Left ventricle myocardium inferior (tissue), 1 donor: Measurements from ENCODE around the gene INO80B. TPM values are rescaled to one million over a fixed set of nuclear protein-coding genes. Genes with fewer than 3 reads are reported as not detected.
"Not testable (repeated sequence)": the region's sequence is repeated elsewhere in the genome, so short reads cannot be mapped to it uniquely, and the experiment has no call there.

Experiments
- DNase-seq: peaks from one replicate; pipeline ENCODE4 v3.0.0-alpha.2; 2020
- H3K27ac ChIP-seq: fragments of 200-600 bp; replicated peaks from 2 replicates; pipeline ENCODE4 v1.8.0; 2021
- H3K27me3 ChIP-seq: fragments of 200-600 bp; 2 replicates; pipeline ENCODE4 v1.8.0; 2021; ENCODE audit warnings: low read depth
- H3K36me3 ChIP-seq: fragments of 200-600 bp; 2 replicates; pipeline ENCODE4 v1.8.0; 2021
- H3K4me1 ChIP-seq: fragments of 200-600 bp; 2 replicates; pipeline ENCODE4 v1.8.0; 2021
- H3K4me3 ChIP-seq: fragments of 200-600 bp; 2 replicates; pipeline ENCODE4 v1.8.0; 2021; ENCODE audit warnings: mild to moderate bottlenecking, moderate library complexity
- H3K9me3 ChIP-seq: fragments of 200-600 bp; replicated peaks from 2 replicates; pipeline ENCODE4 v1.8.0; 2021
- intact Hi-C: fragments of 100-400 bp; cut with micrococcal nuclease; formaldehyde crosslinking; loops from one replicate; pipeline ENCODE4 v1.11.0; 2022
- total RNA-seq: library from RNA; stranded (reverse); fragmentation: NEBNext Ultra II Directional; extraction: Animal tissue kit (Norgen Biotek cat#: 25700); gene quantifications from one replicate; pipeline ENCODE4 v1.2.1, GENCODE V29; 2021
- TF ChIP-seq, protein P1 (sequence below): fragments of 200-600 bp; IDR thresholded peaks from 2 replicates; pipeline ENCODE4 v1.8.0; 2021; ENCODE audit warnings: antibody characterized with exemption, mild to moderate bottlenecking, borderline replicate concordance
- donor health status: DM: no; HTN: yes; CAD: no; lungs with severe emphysema.

INO80B gene
- total RNA-seq, 1 donor from 2014 or later, result 19.3 TPM

DNA sequence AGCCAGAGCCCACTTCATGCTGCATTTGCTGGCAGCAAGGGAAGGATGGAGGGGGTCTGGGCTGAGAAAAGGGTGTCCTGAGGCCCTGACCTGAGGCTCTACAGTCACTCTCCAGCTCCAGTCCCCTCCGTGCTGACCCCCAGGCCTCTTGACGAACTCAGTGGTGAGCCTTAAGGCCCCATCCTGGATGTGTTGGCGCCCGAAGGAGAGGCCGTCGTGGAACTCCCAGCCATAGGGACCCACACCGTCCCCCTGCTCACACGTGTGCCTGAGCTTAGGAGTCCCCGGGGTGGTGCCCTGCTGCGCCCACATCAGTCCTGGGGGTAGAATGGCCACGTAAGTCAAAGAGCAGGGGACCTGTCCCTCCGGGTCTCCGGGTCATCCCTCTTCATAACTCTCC is 9.5 kb downstream of the INO80B start:
- Histone ChIP-seq H3K27me3 (no peaks in the 10 kb centered on the region), H3K9me3 (no peaks in the 10 kb centered on the region), H3K36me3 (peaks cover 21% of the 10 kb centered on the region), H3K4me3 (peak overlapping the region; percentile 99), H3K27ac (peak overlapping the region; percentile 93), H3K4me1 (peaks cover 30% of the 10 kb centered on the region)
- no peak for DNase-seq
- intact Hi-C loops, result no loop called here
- TF ChIP-seq, protein P1, sequence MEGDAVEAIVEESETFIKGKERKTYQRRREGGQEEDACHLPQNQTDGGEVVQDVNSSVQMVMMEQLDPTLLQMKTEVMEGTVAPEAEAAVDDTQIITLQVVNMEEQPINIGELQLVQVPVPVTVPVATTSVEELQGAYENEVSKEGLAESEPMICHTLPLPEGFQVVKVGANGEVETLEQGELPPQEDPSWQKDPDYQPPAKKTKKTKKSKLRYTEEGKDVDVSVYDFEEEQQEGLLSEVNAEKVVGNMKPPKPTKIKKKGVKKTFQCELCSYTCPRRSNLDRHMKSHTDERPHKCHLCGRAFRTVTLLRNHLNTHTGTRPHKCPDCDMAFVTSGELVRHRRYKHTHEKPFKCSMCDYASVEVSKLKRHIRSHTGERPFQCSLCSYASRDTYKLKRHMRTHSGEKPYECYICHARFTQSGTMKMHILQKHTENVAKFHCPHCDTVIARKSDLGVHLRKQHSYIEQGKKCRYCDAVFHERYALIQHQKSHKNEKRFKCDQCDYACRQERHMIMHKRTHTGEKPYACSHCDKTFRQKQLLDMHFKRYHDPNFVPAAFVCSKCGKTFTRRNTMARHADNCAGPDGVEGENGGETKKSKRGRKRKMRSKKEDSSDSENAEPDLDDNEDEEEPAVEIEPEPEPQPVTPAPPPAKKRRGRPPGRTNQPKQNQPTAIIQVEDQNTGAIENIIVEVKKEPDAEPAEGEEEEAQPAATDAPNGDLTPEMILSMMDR, result no peak

DNA sequence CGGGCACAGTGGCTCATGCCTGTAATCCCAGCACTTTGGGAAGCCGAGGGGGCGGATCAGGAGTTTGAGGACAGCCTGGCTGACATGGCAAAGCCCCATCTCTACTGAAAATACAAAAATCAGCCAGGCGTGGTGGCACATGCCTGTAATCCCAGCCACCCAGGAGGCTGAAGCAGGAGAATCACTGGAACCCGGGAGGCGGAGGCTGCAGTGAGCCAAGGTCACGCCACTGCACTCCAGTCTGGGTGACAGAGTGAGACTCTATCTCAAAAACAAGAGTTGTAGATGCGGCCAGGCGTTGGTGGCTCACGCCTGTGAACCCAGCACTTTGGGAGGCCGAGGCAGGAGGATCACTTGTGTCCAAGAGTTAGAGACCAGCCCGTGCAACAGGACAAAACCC is 15.9 kb downstream of the INO80B start:
- H3K9me3 ChIP-seq, H3K27me3 ChIP-seq, intact Hi-C loops, DNase-seq: not testable (repeated sequence)
- Histone ChIP-seq H3K27ac (peak overlapping the region; percentile 2), H3K4me1 (peaks cover 40% of the 10 kb centered on the region), H3K4me3 (peak overlapping the region; percentile 88), H3K36me3 (peaks cover 18% of the 10 kb centered on the region)

DNA sequence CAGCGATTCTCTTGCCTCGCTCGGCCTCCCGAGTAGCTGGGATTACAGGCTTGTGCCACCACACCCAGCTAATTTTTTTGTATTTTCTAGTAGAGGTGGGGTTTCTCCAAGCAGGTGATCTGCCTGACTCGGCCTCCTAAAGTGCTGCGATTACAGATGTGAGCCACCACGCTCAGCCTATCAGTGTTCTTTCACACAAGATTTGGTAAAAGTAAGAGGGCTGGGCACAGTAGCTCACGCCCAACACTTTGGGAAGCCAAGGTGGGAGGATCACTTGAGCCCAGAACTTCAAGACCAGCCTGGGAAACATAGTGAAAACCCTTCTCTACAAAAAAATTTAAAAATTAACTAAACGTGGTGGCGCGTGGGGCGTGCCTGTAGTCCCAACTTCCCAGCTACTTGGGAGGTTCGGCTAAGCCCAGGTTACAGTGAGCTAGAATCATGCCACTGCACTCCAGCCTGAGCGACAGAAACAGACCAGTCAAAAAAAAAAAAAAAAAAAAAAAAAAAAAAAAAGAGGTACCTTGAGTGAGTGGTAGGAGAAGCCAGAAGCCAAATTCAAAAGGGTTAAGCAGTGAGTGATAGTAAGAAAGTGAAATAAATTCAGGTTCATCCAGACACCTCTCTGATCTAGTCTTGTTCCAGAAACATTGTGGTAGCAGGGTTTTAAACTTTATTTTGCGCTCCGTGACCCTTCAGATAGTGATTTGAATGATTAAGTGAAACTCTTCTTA is 16.6 kb downstream of the INO80B start:
- Histone ChIP-seq H3K27ac (peak overlapping the region; percentile 95), H3K27me3 (no peaks in the 10 kb centered on the region), H3K36me3 (peaks cover 23% of the 10 kb centered on the region), H3K4me1 (peaks cover 34% of the 10 kb centered on the region), H3K4me3 (peak overlapping the region; percentile 88), H3K9me3 (no peaks in the 10 kb centered on the region)
- DNase-seq, result no peak
- intact Hi-C loops, result no loop called here
- TF ChIP-seq, protein P1, result no peak

DNA sequence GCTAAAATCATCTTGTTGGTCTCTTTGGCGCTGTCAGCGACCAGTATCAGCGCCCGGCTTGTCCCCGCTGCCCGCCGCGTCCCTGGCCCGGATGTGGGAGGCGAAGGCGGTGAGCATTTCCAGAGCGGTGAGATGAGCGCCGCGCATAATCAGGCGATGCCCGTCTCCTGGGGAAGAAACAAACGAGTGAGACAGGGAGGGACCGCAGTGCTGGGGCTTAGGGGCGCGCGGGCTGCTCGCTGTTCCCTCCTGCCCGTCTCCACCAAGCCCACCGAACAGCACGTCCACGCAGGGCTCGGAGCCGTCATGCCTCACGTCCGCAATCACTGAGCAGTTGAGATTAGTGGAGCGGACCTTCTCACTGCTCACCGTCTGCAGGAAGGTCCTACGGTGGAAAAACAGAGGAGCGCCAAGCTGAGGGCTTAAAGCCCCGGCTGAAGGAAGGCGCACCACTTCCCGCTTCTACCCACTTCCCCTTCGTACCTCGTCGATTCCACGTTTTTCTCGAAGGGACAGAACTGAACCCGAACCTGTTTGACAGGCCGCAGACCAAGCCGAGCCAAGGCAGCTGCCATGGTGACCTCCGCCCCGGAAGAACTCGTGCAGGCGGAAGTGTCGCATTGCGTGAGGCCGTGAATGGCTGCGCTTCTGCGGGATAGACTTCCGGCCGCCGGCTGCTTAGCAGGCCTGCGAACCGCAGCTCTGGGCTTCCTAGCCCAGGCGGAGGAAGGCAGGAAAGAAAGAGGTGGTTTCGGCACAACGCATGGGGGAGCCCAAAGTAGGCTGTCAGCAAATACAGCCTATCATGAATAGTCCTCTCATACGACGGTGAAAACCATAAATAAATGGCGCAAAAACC is 17.4 kb downstream of the INO80B start, which contains the start of gene MRPL53:
Gene MRPL53, minus strand, starts transcription at position 595 of the 859 bp plus-strand sequence. Its CDS starts 20 bp downstream, at position 575.
- H3K4me1 ChIP-seq, result peaks cover 34% of the 10 kb centered on the region
- no peaks in the 10 kb centered on the region for H3K9me3 ChIP-seq
- H3K4me3 ChIP-seq, result peak within 1 kb of the TSS; percentile 88
- intact Hi-C loops, result no loop called here
- peaks cover 29% of the 10 kb centered on the region for H3K36me3 ChIP-seq
- peak within 1 kb of the TSS; percentile 95 for H3K27ac ChIP-seq
- DNase-seq, result peak; percentile 94
- TF ChIP-seq, protein P1, result no peak
- H3K27me3 ChIP-seq, result no peaks in the 10 kb centered on the region

DNA sequence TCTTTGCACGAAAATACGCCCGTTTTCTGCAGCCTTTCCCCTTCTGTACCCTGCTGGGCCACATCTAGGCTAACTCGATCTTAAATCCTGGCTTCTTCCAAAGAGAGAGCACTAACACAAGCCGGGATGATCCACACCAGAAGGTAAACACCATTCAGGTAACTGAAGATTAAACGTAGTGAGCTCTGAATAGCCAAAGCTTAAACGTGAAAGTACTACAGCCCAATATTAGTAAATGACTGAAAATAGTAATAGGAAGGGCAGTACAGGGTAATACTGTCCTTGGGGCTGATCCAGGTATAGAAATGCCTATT is 18.0 kb downstream of the INO80B start:
- Histone ChIP-seq H3K27ac (peak overlapping the region; percentile 95), H3K4me1 (peaks cover 34% of the 10 kb centered on the region), H3K36me3 (peaks cover 35% of the 10 kb centered on the region), H3K4me3 (peak overlapping the region; percentile 88), H3K27me3 (no peaks in the 10 kb centered on the region), H3K9me3 (no peaks in the 10 kb centered on the region)
- no peak for DNase-seq
- TF ChIP-seq, protein P1, result no peak
- intact Hi-C loops, result no loop called here
